ENCODE results near the gene CIDEC.
"Not testable (repeated sequence)": the region's sequence is repeated elsewhere in the genome, so short reads cannot be mapped to it uniquely, and the experiment has no call there.

Gene CIDEC

GRCh38 chr3:9878700-9879099 lies 1.4 kb downstream of the CIDEC start:
- DNase-seq (ENCODE audit: low read depth in 1 of 2, low spot score in 1 of 2): no peak

DNA sequence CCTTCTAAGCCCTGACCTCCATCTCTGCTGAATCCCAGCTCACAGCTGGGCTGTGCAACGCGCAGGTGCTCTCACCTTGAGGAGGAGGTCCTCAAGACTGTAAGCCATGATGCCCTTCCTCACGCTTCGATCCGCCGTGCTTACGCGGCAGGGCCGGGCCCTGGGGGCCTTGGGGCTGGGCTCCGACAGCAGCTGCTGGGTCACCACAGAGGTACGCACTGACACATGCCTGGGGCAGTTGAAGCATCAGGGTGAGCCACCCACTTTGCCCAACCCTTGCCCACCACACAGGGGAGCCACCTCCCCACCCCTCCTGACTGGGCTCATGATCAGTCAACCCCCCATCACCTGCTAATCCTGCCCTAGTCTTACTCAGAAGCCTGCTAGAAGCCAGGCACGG lies 3.1 kb downstream of the CIDEC start:
- no peak for DNase-seq (ENCODE audit: low read depth in 1 of 2, low spot score in 1 of 2)

GRCh38 chr3:9876255-9876654 lies 3.8 kb downstream of the CIDEC start:
- not testable (repeated sequence) for DNase-seq (ENCODE audit: low read depth in 1 of 2, low spot score in 1 of 2)

- no peak for DNase-seq (ENCODE audit: low read depth in 1 of 2, low spot score in 1 of 2)
Observed at GRCh38 chr3:9875448-9875847, 4.6 kb downstream of the CIDEC start.

- not testable (repeated sequence) for DNase-seq (ENCODE audit: low read depth in 1 of 2, low spot score in 1 of 2)
Observed at GRCh38 chr3:9872067-9872466, 8.0 kb downstream of the CIDEC start.

GRCh38 chr3:9870978-9871377 lies 9.1 kb downstream of the CIDEC start:
- DNase-seq (ENCODE audit: low read depth in 1 of 2, low spot score in 1 of 2): no peak

DNA sequence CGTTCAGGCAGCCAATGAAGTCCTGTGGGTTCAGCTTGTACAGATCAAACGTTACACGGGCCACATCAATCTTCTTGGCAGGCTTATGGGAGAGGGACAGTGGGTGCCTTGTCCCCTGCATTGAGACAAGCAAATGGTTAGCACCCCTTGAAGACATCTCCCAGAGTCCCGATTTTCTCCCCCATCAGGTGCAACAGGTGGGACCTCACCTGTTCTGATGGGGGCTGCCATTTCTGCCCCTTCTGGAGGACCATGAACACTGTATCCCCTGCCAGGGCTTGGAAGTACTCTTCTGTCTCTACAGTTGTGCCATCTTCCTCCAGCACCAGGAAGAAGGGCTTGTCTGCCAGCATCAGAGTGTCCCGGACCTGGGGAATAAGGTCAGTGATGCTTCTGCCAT lies 10.1 kb downstream of the CIDEC start:
- DNase-seq (ENCODE audit: low read depth in 1 of 2, low spot score in 1 of 2): no peak

GRCh38 chr3:9867106-9867505 lies 12.9 kb downstream of the CIDEC start:
- no peak for DNase-seq (ENCODE audit: low read depth in 1 of 2, low spot score in 1 of 2)

GRCh38 chr3:9866639-9867038 lies 13.4 kb downstream of the CIDEC start:
- DNase-seq (ENCODE audit: low read depth in 1 of 2, low spot score in 1 of 2): no peak

DNA sequence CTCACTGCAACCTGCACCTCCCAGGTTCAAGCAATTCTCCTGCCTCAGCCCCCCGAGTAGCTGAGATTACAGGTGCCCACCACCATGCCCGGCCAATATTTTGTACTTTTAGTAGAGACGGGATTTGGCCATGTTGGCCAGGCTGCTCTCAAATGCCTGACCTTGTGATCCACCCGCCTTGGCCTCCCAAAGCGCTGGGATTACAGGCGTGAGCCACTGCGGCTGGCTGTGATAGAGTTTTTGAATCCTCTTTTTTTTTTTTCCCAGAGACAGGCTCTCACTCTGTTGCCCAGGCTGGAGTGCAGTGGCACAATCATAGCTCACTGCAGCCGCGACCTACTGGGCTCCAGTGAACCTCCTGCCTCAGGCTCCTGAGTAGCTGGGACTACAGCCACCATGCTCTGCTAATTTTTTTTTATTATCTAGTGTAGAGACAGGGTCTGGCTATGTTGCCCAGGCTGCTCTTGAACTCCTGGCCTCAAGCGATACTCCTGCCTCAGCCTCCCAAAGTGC lies 14.9 kb downstream of the CIDEC start:
- not testable (repeated sequence) for DNase-seq (ENCODE audit: low read depth in 1 of 2, low spot score in 1 of 2)

- no peak for DNase-seq (ENCODE audit: low read depth in 1 of 2, low spot score in 1 of 2)
Observed at GRCh38 chr3:9864200-9864927, 15.7 kb downstream of the CIDEC start.

- DNase-seq (ENCODE audit: low read depth in 1 of 2, low spot score in 1 of 2): no peak
Observed at GRCh38 chr3:9863058-9863772, 16.8 kb downstream of the CIDEC start.

GRCh38 chr3:9862391-9863057 lies 17.5 kb downstream of the CIDEC start:
- no peak for DNase-seq (ENCODE audit: low read depth in 1 of 2, low spot score in 1 of 2)

GRCh38 chr3:9861626-9862130 lies 18.4 kb downstream of the CIDEC start:
- DNase-seq (ENCODE audit: low read depth in 1 of 2, low spot score in 1 of 2): no peak

- no peak for DNase-seq (ENCODE audit: low read depth in 1 of 2, low spot score in 1 of 2)
Observed at GRCh38 chr3:9861201-9861600, 18.9 kb downstream of the CIDEC start.

- no peak for DNase-seq (ENCODE audit: low read depth in 1 of 2, low spot score in 1 of 2)
Observed at GRCh38 chr3:9859530-9860025, 20.5 kb downstream of the CIDEC start.

DNA sequence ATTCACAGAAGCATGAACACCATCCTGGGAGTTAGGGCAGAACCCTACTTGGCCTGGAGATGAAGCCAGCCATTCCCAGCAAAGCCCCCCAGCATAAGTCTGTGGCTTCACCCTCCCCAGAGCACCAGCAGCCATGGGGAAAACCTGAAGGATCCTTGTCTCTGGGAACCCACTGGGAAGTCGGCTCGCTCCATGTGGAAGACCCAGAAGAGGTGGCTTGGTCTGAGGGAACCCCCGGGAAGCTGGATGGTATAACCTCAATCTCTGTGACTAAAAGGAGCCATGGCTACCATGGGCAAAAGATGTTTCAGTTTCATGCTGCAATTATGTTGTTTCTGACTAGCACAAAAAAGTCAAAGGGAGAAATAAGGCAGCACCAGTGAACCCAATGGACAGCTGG lies 24.5 kb downstream of the CIDEC start:
- no peak for DNase-seq (ENCODE audit: low read depth in 1 of 2, low spot score in 1 of 2)

GRCh38 chr3:9854291-9854940 lies 25.6 kb downstream of the CIDEC start:
- DNase-seq (ENCODE audit: low read depth in 1 of 2, low spot score in 1 of 2): not testable (repeated sequence)

DNA sequence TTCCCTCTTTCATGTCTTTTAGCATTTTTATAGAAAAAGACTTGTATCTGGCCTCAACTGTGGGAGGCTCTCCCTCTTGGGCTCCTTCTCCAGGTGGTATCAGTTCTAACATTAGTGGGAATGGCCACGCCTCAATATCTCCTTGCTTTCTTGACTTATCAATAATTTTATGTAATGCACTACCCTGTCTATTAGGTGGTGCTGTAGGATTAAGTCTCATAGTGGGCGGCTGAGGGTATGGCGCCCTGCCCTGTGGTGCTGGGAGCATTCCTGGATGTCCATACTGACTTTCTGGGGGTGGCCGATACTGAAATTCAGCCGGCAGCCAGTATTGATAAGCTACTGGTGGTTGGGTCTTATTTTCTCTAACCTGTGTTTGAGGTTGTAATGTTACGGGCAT lies 27.5 kb downstream of the CIDEC start:
- no peak for DNase-seq (ENCODE audit: low read depth in 1 of 2, low spot score in 1 of 2)

- DNase-seq (ENCODE audit: low read depth in 1 of 2, low spot score in 1 of 2): not testable (repeated sequence)
Observed at GRCh38 chr3:9851926-9852325, 28.1 kb downstream of the CIDEC start.

DNA sequence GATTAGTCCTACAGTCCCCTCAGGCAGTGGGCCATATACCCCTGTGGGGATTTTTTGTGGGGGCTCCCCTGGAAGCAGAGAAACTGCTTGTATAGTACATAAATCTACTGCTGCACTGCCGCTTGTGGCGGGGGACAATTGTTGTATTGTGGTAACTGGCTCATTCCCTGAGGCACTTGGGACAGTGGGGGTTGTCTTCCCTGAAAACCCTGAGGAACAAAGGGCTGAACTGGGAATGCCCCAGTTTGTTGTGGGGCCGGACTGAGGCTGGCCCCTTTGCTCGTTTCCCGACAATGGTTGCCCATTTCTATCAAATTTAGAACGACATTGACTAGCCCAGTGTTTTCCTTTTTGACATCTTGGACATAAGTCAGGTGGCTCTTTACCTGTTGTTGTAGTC lies 28.7 kb downstream of the CIDEC start:
- DNase-seq (ENCODE audit: low read depth in 1 of 2, low spot score in 1 of 2): not testable (repeated sequence)
